Fibroblast of peridontal ligament (primary cell): ENCODE measurements around the gene PBXIP1.

ENCODE experiments used
- DNase-seq: peaks from one replicate; pipeline ENCODE4 v3.0.0-alpha.2; 2010; ENCODE audit errors: extremely low read depth

PBXIP1 gene

GRCh38 chr1:154957091-154957657 lies 1.3 kb upstream of the PBXIP1 start:
- no peak for DNase-seq

GRCh38 chr1:154956544-154956941 lies 644 bp upstream of the PBXIP1 start:
- no peak for DNase-seq

DNA sequence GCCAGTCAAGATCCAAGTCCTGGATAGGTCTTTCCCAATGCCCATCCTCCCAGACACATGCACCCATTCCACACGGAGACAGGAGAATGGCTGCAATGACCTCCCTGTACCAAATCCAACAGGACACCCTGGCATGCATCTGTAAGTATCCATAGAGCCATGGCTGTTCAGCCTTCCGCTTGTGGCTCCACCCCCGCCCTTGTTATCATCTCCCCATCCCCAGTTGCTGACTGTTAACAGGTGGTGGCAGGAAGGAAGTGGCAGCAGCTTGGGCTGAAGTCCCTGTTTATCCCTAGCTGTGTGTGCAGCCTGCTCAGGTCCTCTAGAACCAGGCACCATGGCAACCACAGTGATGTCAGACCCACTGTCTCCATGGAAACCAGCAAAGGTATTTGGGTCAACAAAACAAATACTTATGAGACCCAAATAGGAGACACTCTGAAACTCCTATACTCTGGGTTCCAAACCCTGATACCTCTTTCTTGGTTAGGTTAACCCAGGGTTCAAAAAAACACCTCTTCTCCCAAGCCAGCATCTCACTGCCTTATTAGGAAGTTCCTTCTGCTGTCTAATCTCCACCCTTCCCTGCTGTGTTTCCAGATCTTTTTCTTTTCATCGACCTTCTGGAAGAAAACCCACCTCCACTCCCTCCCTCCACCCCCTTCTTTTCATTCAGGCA lies 721 bp downstream of the PBXIP1 start:
- DNase-seq, result peak; percentile 71

DNA sequence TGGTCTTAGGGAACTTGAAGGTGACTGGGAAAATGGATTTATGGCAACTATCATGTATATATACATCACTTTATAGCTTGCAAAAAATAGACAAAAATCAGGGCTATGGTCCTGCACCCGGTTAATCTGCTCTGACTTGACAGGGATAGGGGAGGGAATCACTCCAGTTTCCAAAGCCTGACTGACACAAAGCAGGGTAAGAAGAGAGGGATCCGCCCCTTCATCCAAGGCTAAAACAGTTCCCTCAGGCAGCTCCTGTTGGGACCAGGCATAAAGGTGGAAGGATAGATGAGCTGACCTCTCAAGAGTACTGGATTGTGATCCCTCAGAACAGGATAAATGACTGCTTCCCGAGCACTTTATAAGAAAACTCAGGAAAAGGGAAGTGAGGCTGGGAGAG lies 1.4 kb downstream of the PBXIP1 start:
- DNase-seq, result no peak

DNA sequence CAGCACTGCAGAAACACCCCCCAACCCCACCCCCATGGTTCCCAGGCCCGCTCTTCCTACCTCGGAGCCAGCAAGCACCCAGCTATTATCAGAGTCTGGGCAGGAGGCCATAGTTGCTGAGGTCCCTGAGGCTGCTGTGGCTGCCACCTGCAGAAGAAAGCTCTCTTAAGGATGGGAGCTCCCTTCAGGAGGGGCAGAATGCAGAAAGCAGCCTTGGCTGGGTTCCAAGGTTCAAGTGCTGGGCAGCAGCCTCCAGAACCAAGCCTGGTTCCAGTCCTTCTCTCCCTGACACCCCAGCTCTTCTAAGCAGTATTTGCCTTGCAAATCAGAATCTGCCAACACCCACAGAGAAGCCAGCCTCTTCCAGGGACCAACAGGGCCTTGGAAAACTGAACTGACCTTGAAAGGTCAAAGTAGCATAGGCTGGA lies 2.3 kb downstream of the PBXIP1 start:
- no peak for DNase-seq

GRCh38 chr1:154952664-154953063 lies 3.2 kb downstream of the PBXIP1 start:
- no peak for DNase-seq

DNA sequence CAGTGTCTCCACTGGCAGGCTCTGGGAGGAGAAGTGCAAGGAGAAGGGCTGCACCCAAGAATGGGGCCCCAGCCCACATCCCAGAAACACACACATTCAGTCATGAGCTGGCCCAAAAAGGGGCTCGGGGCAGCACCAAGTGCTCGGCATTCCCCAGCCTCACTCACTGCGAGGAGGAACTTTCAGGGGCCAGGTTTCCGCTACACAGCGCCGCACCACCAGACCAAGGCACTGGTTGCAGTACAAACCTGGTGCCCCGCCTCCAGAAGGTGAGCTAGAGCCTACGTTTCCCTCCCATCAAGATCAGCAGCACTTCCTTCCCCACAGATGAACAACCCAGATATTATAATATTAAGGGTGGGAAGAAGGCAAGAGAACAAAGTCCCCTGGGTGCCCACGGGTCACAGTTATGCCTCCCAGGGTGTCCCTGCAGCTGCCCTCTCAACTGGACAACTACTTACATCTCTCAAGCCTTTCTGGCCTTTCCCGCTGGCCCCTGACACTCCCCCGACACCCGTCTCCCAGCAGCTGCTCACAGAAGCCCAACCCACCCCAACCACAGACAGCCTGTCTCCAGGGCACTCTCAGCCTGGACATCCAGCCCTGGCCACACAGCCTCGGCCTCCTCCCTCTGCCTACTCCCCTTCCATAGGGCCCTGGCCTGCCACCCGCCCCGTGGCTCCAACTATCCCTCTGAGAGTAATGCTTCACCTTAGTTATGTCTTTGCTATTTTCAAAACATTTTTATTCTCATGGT lies 3.8 kb downstream of the PBXIP1 start:
- DNase-seq, result no peak

- no peak for DNase-seq
Observed at GRCh38 chr1:154948079-154948478, 7.8 kb downstream of the PBXIP1 start.

DNA sequence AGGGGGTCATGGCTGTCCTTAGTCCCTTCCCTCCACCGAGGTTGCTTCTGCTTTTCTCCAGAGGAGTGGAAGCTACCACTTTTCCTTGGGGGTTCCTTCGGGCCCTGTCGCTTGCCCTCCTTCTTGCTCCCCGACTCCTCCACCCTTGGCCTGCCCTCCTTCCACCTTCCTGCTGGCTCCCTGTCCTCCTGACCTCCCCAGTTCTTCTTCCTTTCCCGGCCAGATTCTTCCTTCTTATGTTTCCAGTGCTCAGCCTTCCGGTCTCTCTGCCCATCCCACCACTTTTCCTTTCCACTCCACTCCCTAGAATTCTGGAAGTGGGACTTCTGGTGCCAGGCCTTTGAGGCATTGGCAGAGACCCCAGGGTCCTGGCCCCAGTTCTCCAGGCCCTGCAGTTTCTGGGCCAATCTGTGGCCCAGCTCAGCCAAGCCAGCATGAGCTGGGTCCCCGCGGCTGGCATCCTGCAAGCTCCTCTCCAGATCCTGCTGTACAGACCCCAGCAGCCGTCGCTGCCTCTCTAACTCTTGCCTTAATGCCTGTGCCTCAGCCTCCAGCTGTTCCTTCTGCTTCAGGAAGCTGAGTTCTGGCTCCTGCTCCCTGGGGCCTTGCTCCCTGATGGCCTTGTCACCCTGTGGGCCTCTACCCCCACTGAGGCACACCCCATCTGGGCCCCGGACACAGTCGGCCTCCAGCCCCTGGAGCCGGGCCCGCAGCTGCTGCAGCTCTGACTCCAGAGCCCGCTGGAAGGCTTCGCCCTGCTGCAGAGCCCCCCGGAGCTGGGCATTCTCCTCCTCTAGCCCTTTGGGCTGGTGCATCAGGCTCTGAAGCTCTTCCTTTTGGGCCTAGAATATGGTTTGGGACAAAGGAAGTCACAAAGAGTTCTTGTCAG lies 9.7 kb downstream of the PBXIP1 start:
- no peak for DNase-seq

GRCh38 chr1:154945160-154945961 lies 10.5 kb downstream of the PBXIP1 start:
- no peak for DNase-seq

DNA sequence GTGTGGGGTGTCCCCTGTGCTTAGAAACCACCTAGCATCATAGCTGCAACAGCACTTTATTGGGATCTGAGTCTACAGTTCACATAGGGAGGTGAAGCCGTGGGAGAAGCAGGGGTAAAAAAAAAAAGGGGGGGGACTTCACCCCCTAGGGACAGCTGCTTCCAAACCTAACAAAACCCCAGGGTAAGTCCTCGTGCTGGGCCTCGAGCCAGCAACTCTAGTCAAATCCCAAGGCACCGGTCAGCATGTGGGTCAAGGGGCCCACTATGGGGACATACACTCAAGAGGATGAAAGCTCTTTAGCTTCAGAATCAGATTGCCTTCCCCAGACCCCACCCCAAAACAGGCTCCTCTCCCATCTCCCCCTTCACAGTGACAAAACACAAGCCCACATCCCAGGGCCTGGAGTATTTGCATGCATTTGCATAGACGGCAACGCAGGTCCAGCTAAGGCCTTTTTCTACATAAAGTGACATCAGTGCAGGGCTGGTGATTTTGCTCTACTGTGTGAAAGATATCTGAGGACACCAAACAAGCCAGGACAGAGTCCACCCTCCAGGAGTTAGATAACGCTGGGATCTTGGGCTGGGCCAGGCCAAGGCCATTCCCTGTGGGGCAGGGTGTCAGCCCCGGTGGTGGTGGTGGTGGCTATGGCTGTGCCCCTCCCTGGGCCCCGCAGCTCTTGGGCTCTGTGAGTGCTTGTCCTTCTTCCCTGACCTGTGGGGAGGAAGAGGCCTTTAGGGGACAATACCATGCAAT lies 11.3 kb downstream of the PBXIP1 start:
- no peak for DNase-seq

DNA sequence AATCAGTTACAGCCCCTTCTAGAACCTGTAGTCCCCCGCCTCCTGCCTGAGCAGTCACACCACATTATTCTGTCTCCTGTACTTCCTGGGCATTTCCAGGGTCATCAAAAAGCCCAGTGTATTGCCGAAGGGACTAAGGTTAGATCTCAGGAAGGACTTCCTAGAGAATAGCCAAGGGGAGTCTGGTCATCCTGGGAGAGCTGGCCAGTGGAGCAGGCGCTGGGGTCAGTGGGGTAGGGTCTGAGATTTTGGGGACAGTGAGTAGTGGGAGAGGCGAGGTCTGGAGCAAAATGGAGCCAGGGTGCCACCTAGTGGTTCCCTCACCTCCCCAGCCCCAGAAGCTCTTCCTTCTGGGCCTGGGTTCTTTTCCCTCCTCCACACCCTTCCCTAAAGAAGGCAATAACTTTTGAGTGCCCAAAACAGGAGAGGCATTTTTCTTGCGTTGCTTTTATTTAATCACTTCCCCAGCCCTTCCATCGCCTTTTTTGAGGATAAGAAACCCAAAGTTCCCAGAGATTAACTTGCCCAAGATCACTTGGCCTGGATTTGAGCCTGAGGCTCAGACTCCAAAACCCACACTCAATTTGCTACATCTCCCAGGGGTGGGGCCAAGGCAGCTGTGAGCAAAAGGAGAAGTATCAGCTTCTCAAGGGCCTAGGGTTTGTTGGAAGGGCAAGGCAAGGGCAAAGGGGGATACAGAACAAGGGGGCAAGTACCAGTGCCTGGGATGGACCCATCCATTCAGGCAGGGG lies 12.1 kb downstream of the PBXIP1 start:
- peak; percentile 34 for DNase-seq

GRCh38 chr1:154941333-154942013 lies 14.4 kb downstream of the PBXIP1 start:
- DNase-seq, result no peak

- peak; percentile 33 for DNase-seq
Observed at GRCh38 chr1:154940651-154941194, 15.2 kb downstream of the PBXIP1 start.

GRCh38 chr1:154940213-154940560 lies 15.7 kb downstream of the PBXIP1 start:
- no peak for DNase-seq

DNA sequence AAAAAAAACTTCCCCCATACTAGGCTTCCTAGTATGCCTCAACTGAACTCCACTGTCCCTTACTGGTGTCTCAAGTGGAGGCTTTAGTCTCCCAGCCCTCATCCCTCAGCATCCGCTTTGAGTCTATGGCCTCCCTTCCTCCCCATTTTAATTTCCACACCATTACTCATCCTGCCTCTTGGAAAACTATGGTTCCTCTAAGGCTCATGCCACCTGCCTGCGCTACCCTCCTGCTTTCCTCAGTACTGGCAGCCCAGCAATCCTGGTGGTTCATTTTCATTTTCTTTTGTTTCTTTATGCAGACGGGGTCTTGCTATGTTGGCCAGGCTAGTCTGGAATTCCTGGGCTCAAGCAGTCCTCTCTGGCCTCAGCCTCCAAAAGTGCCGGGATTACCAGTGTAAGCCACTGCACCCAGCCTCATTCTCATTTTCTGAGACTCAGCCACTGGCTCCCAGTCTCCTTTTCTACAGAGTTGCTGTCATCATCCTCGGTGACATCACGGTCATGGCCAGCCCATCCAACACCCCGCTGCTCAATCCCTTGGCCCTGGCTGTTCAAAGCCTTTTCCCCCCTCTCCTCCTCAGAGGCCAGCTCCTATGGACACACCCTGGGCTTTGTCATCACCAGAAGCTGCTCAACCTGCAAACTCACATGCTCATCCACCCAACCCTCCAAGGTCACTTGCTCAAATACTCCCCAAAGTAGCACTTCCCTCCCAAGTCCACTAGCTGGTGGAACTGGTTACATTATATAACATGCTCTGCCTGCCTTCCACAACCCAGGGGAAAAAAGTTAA lies 17.1 kb downstream of the PBXIP1 start:
- no peak for DNase-seq

DNA sequence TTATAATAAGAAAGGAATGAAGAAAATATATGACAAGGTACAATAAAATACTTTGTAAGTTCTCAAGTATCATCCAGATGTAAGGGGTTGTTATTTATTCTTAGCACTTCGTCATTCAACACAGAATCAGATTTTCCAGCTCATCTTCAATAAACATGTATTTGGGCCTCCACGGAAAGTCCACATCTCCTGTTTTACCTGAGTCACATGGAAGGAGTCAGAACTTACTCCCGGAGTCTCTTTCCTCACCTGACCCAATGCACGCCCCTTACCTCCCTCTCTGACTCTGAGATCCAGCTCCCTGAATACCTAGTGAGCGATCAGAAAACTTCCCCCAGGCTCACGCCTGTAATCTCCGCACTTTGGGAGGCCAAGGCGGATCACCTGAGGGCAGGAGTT lies 17.9 kb downstream of the PBXIP1 start:
- DNase-seq, result no peak
